Liver (tissue), 9 donors: ENCODE results near the gene TRIM72. TPM values are rescaled to one million over a fixed set of nuclear protein-coding genes. Genes with fewer than 3 reads are reported as not detected.

Source experiments
- DNase-seq: peaks from one replicate; pipeline ENCODE4 v3.0.0-alpha.2; 2017; ENCODE audit warnings: low spot score
- H3K27ac ChIP-seq, 2 donors: one replicate each; pipeline ENCODE4 v1.7.0; 2013; ENCODE audit warnings: inconsistent platforms in 2 of 2, low read length in 2 of 2, control low read depth in 1 of 2, low read depth in 1 of 2, mild to moderate bottlenecking in 1 of 2
- H3K27me3 ChIP-seq, 4 donors: one replicate each; pipeline versions ENCODE4 v1.6.1 to v1.7.0; 2013; ENCODE audit warnings: low read length in 3 of 4, inconsistent platforms in 1 of 4, mild to moderate bottlenecking in 1 of 4, moderate library complexity in 1 of 4; ENCODE audit not compliant: control insufficient read depth in 4 of 4, insufficient read depth in 4 of 4
- H3K36me3 ChIP-seq, 4 donors: one replicate each; pipeline versions ENCODE4 v1.6.1 to v1.7.0; 2013; ENCODE audit warnings: low read length in 3 of 4, mild to moderate bottlenecking in 3 of 4, low read depth in 1 of 4, moderate library complexity in 1 of 4; ENCODE audit not compliant: control insufficient read depth in 4 of 4, insufficient read depth in 3 of 4
- H3K4me1 ChIP-seq, 4 donors: one replicate each; pipeline versions ENCODE4 v1.6.1 to v1.7.0; 2013; ENCODE audit warnings: low read length in 3 of 4, mild to moderate bottlenecking in 3 of 4, moderate library complexity in 1 of 4; ENCODE audit not compliant: control insufficient read depth in 4 of 4, insufficient read depth in 4 of 4
- H3K4me3 ChIP-seq, 3 donors: one replicate each; pipeline versions ENCODE4 v1.6.1 to v1.7.0; 2013; ENCODE audit warnings: low read length in 3 of 3, control low read depth in 1 of 3, low read depth in 1 of 3, mild to moderate bottlenecking in 1 of 3
- H3K9ac ChIP-seq, 2 donors: one replicate each; pipeline ENCODE4 v1.7.0; 2013; ENCODE audit warnings: low read length in 2 of 2, mild to moderate bottlenecking in 2 of 2, moderate library complexity in 2 of 2, control low read depth in 1 of 2, low read depth in 1 of 2
- H3K9me3 ChIP-seq, 4 donors: one replicate each; pipeline versions ENCODE4 v1.6.1 to v1.7.0; 2013; ENCODE audit warnings: low read length in 3 of 4; ENCODE audit not compliant: control insufficient read depth in 4 of 4
- ATF3 ChIP-seq: IDR thresholded peaks from 2 replicates; pipeline ENCODE4 v1.6.1; 2016; ENCODE audit warnings: antibody characterized with exemption
- CTCF ChIP-seq: fragments of 150-350 bp; IDR thresholded peaks from 2 replicates; pipeline ENCODE4 v1.5.1; 2017; ENCODE audit warnings: improper control_type of control experiment, low read depth, low read length; ENCODE audit not compliant: missing input control
- EGR1 ChIP-seq, 2 donors: IDR thresholded peaks; 2 replicates each; pipeline ENCODE4 v1.6.1; 2016 to 2018; ENCODE audit warnings: antibody characterized with exemption in 2 of 2, low read depth in 2 of 2
- FOXA1 ChIP-seq: IDR thresholded peaks from 2 replicates; pipeline ENCODE4 v1.6.1; 2016; ENCODE audit warnings: antibody characterized with exemption
- FOXA2 ChIP-seq: IDR thresholded peaks from 2 replicates; pipeline ENCODE4 v1.6.1; 2016; ENCODE audit warnings: antibody characterized with exemption
- GABPA ChIP-seq, 2 donors: IDR thresholded peaks in 1 of 2; conservative IDR thresholded peaks in 1 of 2; 2 replicates each; pipeline ENCODE4 v1.6.1; 2016; ENCODE audit warnings: antibody characterized with exemption in 2 of 2, mild to moderate bottlenecking in 1 of 2, moderate library complexity in 1 of 2
- HNF4A ChIP-seq, 2 donors: conservative IDR thresholded peaks; 2 replicates each; pipeline ENCODE4 v1.6.1; 2016; ENCODE audit warnings: antibody characterized with exemption in 2 of 2, mild to moderate bottlenecking in 2 of 2
- HNF4G ChIP-seq: IDR thresholded peaks from 2 replicates; pipeline ENCODE4 v1.6.1; 2016; ENCODE audit warnings: antibody characterized with exemption
- JUND ChIP-seq, 2 donors: IDR thresholded peaks; 2 replicates each; pipeline ENCODE4 v1.6.1; 2016; ENCODE audit warnings: antibody characterized with exemption in 2 of 2
- MAX ChIP-seq: IDR thresholded peaks from 2 replicates; pipeline ENCODE4 v1.6.1; 2016; ENCODE audit warnings: antibody characterized with exemption
- REST ChIP-seq: IDR thresholded peaks from 2 replicates; pipeline ENCODE4 v1.6.1; 2016; ENCODE audit warnings: antibody characterized with exemption, mild to moderate bottlenecking
- RXRA ChIP-seq, 2 donors: IDR thresholded peaks; 2 replicates each; pipeline ENCODE4 v1.6.1; 2017 to 2018; ENCODE audit warnings: antibody characterized with exemption in 2 of 2, mild to moderate bottlenecking in 1 of 2
- SP1 ChIP-seq: IDR thresholded peaks from 2 replicates; pipeline ENCODE4 v1.6.1; 2018; ENCODE audit warnings: antibody characterized with exemption, mild to moderate bottlenecking
- TAF1 ChIP-seq: conservative IDR thresholded peaks from 2 replicates; pipeline ENCODE4 v1.6.1; 2016; ENCODE audit warnings: antibody characterized with exemption, mild to moderate bottlenecking
- YY1 ChIP-seq: IDR thresholded peaks from 2 replicates; pipeline ENCODE4 v1.6.1; 2016; ENCODE audit warnings: antibody characterized with exemption, mild to moderate bottlenecking
- WGBS: extraction: QIAGEN DNeasy Blood & Tissue Kit; methylation state at CpG from one replicate; pipeline ENCODE4 v1.1.7; 2013; 5-methylcytosine and 5-hydroxymethylcytosine counted together
- polyA plus RNA-seq, 2 donors: library from polyadenylated mRNA; stranded (reverse) in 1 of 2; unstranded in 1 of 2; fragments of 200-250 nt in 1 of 2; fragments of >200 nt in 1 of 2; fragmentation: Nextera tagmentation in 1 of 2; extraction: Ambion mirVana in 1 of 2; gene quantifications; one replicate each; pipeline versions ENCODE4 v1.2.1 to v1.2.3, GENCODE V29; 2013 to 2015
- total RNA-seq, 2 donors: library from RNA; depleted of rRNA; stranded (reverse); fragments of >200 nt; gene quantifications; one replicate each; pipeline ENCODE4 v1.2.3, GENCODE V29; 2014
- donor health status: healthy.
- donor health status: healthy.
- donor health status: healthy.
- donor health status: healthy.
- donor health status: healthy.

TRIM72 gene
- total and polyA plus RNA-seq, 4 donors: under 0.01 to 0.10 (median 0.02) TPM; not detected in 1

GRCh38 chr16:31270795-31271194 is 56.9 kb downstream of the TRIM72 start (continued):
- TF ChIP-seq ATF3: no peak
- TF ChIP-seq YY1: no peak
- no peak for TF ChIP-seq TAF1
- TF ChIP-seq GABPA (IDR thresholded peaks at IDR 0.05 in 1 of 2, conservative IDR thresholded peaks at IDR 0.05 in 1 of 2): no peak
- TF ChIP-seq RXRA (IDR thresholded peaks at IDR 0.05): no peak
- TF ChIP-seq HNF4A (conservative IDR thresholded peaks at IDR 0.05): no peak
- TF ChIP-seq FOXA1: no peak
- TF ChIP-seq MAX: no peak
- no peak for TF ChIP-seq FOXA2
- no peak for TF ChIP-seq EGR1 (IDR thresholded peaks at IDR 0.05; ENCODE audit: low read depth in 2 of 2)
- TF ChIP-seq JUND (IDR thresholded peaks at IDR 0.05): no peak
- TF ChIP-seq SP1: no peak

- Histone ChIP-seq H3K4me1 (no peaks in the 10 kb centered on the region), H3K27ac (no peak overlapping the region), H3K36me3 (peaks cover 0 to 1% (median 0%) of the 10 kb centered on the region in 4 donors), H3K4me3 (no peak overlapping the region), H3K9me3 (peaks cover 0 to 2% (median 0%) of the 10 kb centered on the region in 4 donors), H3K9ac (no peak overlapping the region), H3K27me3 (no peaks in the 10 kb centered on the region)
- 74% methylated on average over 16 of the region's 16 CpGs for WGBS
- DNase-seq: no peak
- TF ChIP-seq YY1 (no peak), FOXA1 (no peak), REST (no peak), SP1 (no peak), JUND (IDR thresholded peaks at IDR 0.05) (no peak), HNF4A (conservative IDR thresholded peaks at IDR 0.05) (no peak), CTCF (no peak), EGR1 (IDR thresholded peaks at IDR 0.05; ENCODE audit: low read depth in 2 of 2) (no peak), ATF3 (no peak), HNF4G (no peak), FOXA2 (no peak), MAX (no peak), GABPA (IDR thresholded peaks at IDR 0.05 in 1 of 2, conservative IDR thresholded peaks at IDR 0.05 in 1 of 2) (no peak)
Measured at GRCh38 chr16:31271621-31272190, 57.8 kb downstream of the TRIM72 start.
